ENCODE data around the gene CRYBB3. TPM values are rescaled to one million over a fixed set of nuclear protein-coding genes. Genes with fewer than 3 reads are reported as not detected.
A peak's percentile ranks its signal among the peaks of the same experiment; 100 is the strongest.

The CRYBB3 gene
- total and polyA plus RNA-seq, 2 of the 13 experiments (the other 11 are each of a cell fraction or from before 2014, with no cell fraction given), result 0.18 to 0.28 TPM

DNA sequence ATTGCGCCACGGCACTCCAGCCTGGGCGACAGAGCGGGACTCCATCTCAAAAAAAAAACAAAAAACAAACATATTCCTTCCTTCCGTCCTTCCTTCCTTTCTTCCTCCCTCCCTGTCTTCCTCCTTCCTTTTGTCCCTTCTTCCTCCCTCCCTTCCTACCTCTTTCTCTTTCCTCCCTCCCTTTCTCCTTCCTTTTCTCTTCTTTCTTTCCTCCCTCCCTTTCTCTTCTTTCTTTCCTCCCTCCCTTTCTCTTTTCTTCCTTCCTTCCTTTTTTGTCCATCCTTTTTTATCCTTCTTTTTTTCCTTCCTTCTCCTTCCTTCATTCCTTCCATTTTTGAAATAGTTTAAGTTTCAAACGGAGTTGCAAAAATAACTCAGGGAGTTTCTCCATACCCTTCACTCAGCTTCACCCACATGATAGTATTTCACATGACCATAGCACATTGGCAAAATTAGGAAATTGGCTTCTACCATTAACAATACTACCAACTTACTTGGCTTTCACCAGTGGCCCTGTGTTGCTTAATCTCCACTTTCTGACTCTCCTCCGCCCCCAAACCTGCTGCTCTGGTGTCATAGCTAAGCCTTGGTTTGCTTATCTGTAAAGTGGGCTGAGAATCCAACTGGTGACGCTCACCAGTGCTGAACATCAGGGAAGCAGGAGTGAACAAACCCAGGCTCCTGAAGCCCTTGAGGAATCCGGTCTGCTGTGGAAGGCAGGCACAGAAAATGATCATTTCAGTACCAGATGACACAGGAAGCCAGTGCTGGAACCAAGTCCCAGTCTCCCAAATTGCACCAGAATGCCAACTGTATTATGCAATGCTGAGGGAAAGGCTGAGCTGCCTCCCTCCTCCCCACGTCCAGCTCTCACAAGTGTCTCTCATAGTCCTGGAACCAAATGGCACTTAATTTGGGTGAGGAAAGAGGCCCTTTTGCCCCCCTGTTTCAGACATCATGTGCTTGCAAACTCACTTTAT lies 17.2 kb upstream of the CRYBB3 start:
- Histone ChIP-seq H3K4me3 (replicated peaks in 1 of 3; ENCODE audit: insufficient read depth in 1 of 3, low read depth in 2 of 3, low read length in 3 of 3) (no peak overlapping the region), H3K36me3 (replicated peaks in 1 of 2; ENCODE audit: control insufficient read depth in 1 of 2, insufficient read depth in 2 of 2, low read length in 2 of 2) (peaks cover 11 to 31% of the 10 kb centered on the region in 2 experiments), H2AFZ (ENCODE audit: low read length) (no peak overlapping the region), H3K4me1 (ENCODE audit: insufficient read depth, low read length) (peaks cover 45% of the 10 kb centered on the region), H3K79me2 (ENCODE audit: insufficient read depth, low read length) (no peaks in the 10 kb centered on the region), H4K20me1 (ENCODE audit: insufficient read depth, low read length) (no peaks in the 10 kb centered on the region), H3K27ac (ENCODE audit: extremely low read length, insufficient read depth, low read length) (peak overlapping the region; percentile 47), H3K27me3 (ENCODE audit: control insufficient read depth in 1 of 2, insufficient read depth in 2 of 2, low read length in 2 of 2) (no peaks in the 10 kb centered on the region), H3K9me3 (ENCODE audit: low read length) (no peaks in the 10 kb centered on the region), H3K9ac (ENCODE audit: insufficient read depth, low read depth, low read length) (no peak overlapping the region), H3K4me2 (ENCODE audit: low read depth, low read length) (no peak overlapping the region)
- ATAC-seq (no peak), FAIRE-seq (no peak), DNase-seq (ENCODE audit: low spot score) (no peak)
- peak; percentile 58; the same call in 1 of the 2 replicates for TF ChIP-seq CEBPB (IDR thresholded peaks at IDR 0.05; ENCODE audit: borderline replicate concordance, low read depth, low read length)
- TF ChIP-seq E2F5 (CRISPR knock-in tag; conservative IDR thresholded peaks at IDR 0.05), result no peak
- no peak for TF ChIP-seq CCAR2 (optimal IDR thresholded peaks at IDR 0.05; ENCODE audit: low read depth, low read length)
- peak; percentile 52; the same call in 1 of the 2 replicates for TF ChIP-seq ZNF263 (CRISPR knock-in tag; IDR thresholded peaks at IDR 0.05)
- TF ChIP-seq ZNF335 (CRISPR knock-in tag; IDR thresholded peaks at IDR 0.05), result no peak
- no peak for TF ChIP-seq MXD4 (CRISPR knock-in tag; IDR thresholded peaks at IDR 0.05)
- TF ChIP-seq ZNF878 (CRISPR knock-in tag; IDR thresholded peaks at IDR 0.05), result no peak
- no peak for TF ChIP-seq MED13 (CRISPR knock-in tag; IDR thresholded peaks at IDR 0.05)
- TF ChIP-seq, protein P1, sequence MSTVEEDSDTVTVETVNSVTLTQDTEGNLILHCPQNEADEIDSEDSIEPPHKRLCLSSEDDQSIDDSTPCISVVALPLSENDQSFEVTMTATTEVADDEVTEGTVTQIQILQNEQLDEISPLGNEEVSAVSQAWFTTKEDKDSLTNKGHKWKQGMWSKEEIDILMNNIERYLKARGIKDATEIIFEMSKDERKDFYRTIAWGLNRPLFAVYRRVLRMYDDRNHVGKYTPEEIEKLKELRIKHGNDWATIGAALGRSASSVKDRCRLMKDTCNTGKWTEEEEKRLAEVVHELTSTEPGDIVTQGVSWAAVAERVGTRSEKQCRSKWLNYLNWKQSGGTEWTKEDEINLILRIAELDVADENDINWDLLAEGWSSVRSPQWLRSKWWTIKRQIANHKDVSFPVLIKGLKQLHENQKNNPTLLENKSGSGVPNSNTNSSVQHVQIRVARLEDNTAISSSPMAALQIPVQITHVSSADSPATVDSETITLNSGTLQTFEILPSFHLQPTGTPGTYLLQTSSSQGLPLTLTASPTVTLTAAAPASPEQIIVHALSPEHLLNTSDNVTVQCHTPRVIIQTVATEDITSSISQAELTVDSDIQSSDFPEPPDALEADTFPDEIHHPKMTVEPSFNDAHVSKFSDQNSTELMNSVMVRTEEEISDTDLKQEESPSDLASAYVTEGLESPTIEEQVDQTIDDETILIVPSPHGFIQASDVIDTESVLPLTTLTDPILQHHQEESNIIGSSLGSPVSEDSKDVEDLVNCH (CRISPR knock-in tag; IDR thresholded peaks at IDR 0.05), result no peak
- no peak for TF ChIP-seq ZBTB1 (CRISPR knock-in tag; IDR thresholded peaks at IDR 0.05; ENCODE audit: borderline replicate concordance)
- TF ChIP-seq ZNF256 (CRISPR knock-in tag; conservative IDR thresholded peaks at IDR 0.05), result 0 out of 2 replicates have a peak, but pooled peaks have one; percentile 25
- no peak for TF ChIP-seq PRMT3 (CRISPR knock-in tag; IDR thresholded peaks at IDR 0.05; ENCODE audit: borderline replicate concordance, low read depth)
- TF ChIP-seq ZMYM3 (CRISPR knock-in tag; IDR thresholded peaks at IDR 0.05), result peak; percentile 57; the same call in 1 of the 2 replicates
- TF ChIP-seq ZNF629 (CRISPR knock-in tag; conservative IDR thresholded peaks at IDR 0.05), result peak; percentile 93
- WGBS (ENCODE audit: low lambda C conversion rate), result 93% methylated on average over 9 of the region's 10 CpGs
- ChIA-PET CTCF (ENCODE audit: low intra/inter-chr PET ratio, low total read pairs) (no interaction called here), POLR2A (no interaction called here)
- in situ Hi-C loops (cut with HindIII; ENCODE audit: extremely low pct_ligation_motif_present, low pct_unique_long_range_greater_than_20kb), result loop anchor here (25.0 kb wide), 1 partner anchor 245 kb away; the partner anchor contains the start of gene LHFPL7
- BruUV-seq (replicated peaks), result no TSS peak
- intact Hi-C loops (cut with micrococcal nuclease; ENCODE audit: unreplicated experiment), result no loop called here

Measured in HepG2 (cell line).